ENCODE results near the gene HKDC1. TPM values are rescaled to one million over a fixed set of nuclear protein-coding genes. Genes with fewer than 3 reads are reported as not detected.
A peak's percentile ranks its signal among the peaks of the same experiment; 100 is the strongest.
"Not testable (repeated sequence)": the region's sequence is repeated elsewhere in the genome, so short reads cannot be mapped to it uniquely, and the experiment has no call there.

The HKDC1 gene
- total and polyA plus RNA-seq, 12 donors = under 0.01 to 0.67 (median 0.15) TPM; not detected in 6

- DNase-seq = no peak
- intact Hi-C loops (cut with DNase I) = no loop called here
- WGBS, 4 donors = 88 to 92% (median 89%) methylated on average over 8 to 11 of the region's 11 CpGs
- Histone ChIP-seq H3K27me3 (no peaks in the 10 kb centered on the region), H3K27ac (no peak overlapping the region), H3K36me3 (replicated peaks in 1 of 2) (no peaks in the 10 kb centered on the region), H3K4me3 (no peak overlapping the region), H3K9me3 (replicated peaks in 1 of 3) (no peaks in the 10 kb centered on the region), H3K4me1 (replicated peaks in 1 of 2) (no peaks in the 10 kb centered on the region)
- TF ChIP-seq POLR2A (IDR thresholded peaks at IDR 0.05) (no peak), CTCF (IDR thresholded peaks at IDR 0.05) (no peak)
Measured at GRCh38 chr10:69295027-69295636, 75.0 kb downstream of the HKDC1 start.

GRCh38 chr10:69303632-69304051 is 83.5 kb downstream of the HKDC1 start:
- TF ChIP-seq CTCF (IDR thresholded peaks at IDR 0.05) = no peak
- no peak for TF ChIP-seq POLR2A (IDR thresholded peaks at IDR 0.05)
- Histone ChIP-seq H3K4me1 (replicated peaks in 1 of 2) (no peaks in the 10 kb centered on the region), H3K9me3 (replicated peaks in 1 of 3) (no peaks in the 10 kb centered on the region), H3K4me3 (no peak overlapping the region), H3K36me3 (replicated peaks in 1 of 2) (no peaks in the 10 kb centered on the region), H3K27ac (no peak overlapping the region), H3K27me3 (no peaks in the 10 kb centered on the region)
- DNase-seq = peak in 4 of 7 donors; percentile 17 to 57 (median 49)
- intact Hi-C loops (cut with DNase I) = no loop called here
- WGBS, 4 donors = 89 to 100% (median 96%) methylated on average over 2 to 3 of the region's 3 CpGs

GRCh38 chr10:69306421-69306820 is 86.3 kb downstream of the HKDC1 start:
- TF ChIP-seq POLR2A (IDR thresholded peaks at IDR 0.05) = no peak
- no peak for TF ChIP-seq CTCF (IDR thresholded peaks at IDR 0.05)
- WGBS, 4 donors = 82 to 91% (median 85%) methylated on average over 2 of the region's 2 CpGs
- Histone ChIP-seq H3K4me1 (replicated peaks in 1 of 2) (no peaks in the 10 kb centered on the region), H3K36me3 (replicated peaks in 1 of 2) (no peaks in the 10 kb centered on the region), H3K9me3 (replicated peaks in 1 of 3) (no peaks in the 10 kb centered on the region), H3K4me3 (no peak overlapping the region), H3K27me3 (no peaks in the 10 kb centered on the region), H3K27ac (no peak overlapping the region)
- intact Hi-C loops (cut with DNase I) = no loop called here
- no peak for DNase-seq

GRCh38 chr10:69307434-69307833 is 87.3 kb downstream of the HKDC1 start:
- 72 to 85% (median 80%) methylated on average over 4 of the region's 4 CpGs for WGBS, 4 donors
- intact Hi-C loops (cut with DNase I) = no loop called here
- no peaks in the 10 kb centered on the region for H3K36me3 ChIP-seq (replicated peaks in 1 of 2)

GRCh38 chr10:69308304-69308703 is 88.2 kb downstream of the HKDC1 start:
- H3K27me3 ChIP-seq; H3K4me3 ChIP-seq; DNase-seq; H3K36me3 ChIP-seq (replicated peaks in 1 of 2); H3K4me1 ChIP-seq (replicated peaks in 1 of 2); H3K9me3 ChIP-seq (replicated peaks in 1 of 3); H3K27ac ChIP-seq; intact Hi-C loops (cut with DNase I): not testable (repeated sequence)
- 91 to 94% (median 92%) methylated on average over 10 of the region's 10 CpGs for WGBS, 4 donors

More at GRCh38 chr10:69307434-69307833, 87.3 kb downstream of the HKDC1 start:
- TF ChIP-seq POLR2A (IDR thresholded peaks at IDR 0.05) (no peak), CTCF (IDR thresholded peaks at IDR 0.05) (no peak)
- DNase-seq = no peak
- H3K27me3 ChIP-seq = no peaks in the 10 kb centered on the region
- no peak overlapping the region for H3K4me3 ChIP-seq
- H3K9me3 ChIP-seq (replicated peaks in 1 of 3) = no peaks in the 10 kb centered on the region
- no peaks in the 10 kb centered on the region for H3K4me1 ChIP-seq (replicated peaks in 1 of 2)
- no peak overlapping the region for H3K27ac ChIP-seq
